Measurements from ENCODE around the gene BMP7. TPM values are rescaled to one million over a fixed set of nuclear protein-coding genes. Genes with fewer than 3 reads are reported as not detected.

The BMP7 gene
- total RNA-seq, 2 experiments from 2014 or later: 2.2 to 94.2 TPM

DNA sequence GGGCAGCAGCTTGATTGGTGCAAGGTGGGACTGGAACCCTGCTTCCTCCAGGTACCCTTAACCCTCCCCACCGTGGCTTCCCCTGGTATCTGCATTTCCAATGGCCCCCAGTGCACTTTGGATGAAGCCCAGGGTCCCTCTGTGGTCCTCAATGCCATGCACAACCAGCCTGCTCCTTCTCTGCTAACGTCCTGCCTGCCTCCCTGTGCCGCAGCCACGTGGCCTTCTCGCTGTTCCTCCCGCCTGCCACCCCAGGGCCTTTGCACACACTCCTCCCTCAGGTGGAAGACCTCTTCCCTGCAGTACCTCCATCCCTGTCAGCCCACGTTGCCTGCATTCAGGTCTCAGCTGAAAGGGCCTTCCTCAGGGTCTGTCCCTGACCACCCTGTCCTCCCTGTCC, 101.6 kb downstream of the BMP7 start:
- CTCF ChIA-PET (ENCODE audit: unreplicated experiment): no interaction called here
- POLR2A ChIA-PET: no interaction called here

DNA sequence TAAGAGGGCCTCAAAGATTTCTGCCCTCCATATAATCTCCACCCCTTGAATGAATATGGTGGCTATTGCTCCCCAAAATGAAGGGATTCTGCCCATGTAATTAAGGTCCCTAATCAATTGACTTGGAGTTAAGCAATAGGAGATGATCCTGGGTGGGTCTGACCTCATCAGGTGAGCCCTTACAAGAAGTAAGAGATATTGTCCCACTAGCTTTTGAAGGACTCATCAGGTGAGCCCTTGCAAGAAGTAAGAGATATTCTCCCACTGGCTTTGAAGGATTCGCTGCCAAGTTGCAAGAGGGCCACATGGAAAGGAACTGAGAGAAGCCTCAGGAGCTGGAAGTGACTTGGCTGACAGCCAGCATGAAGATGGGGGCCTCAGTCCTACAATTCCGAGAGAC, 103.4 kb downstream of the BMP7 start:
- Histone ChIP-seq H3K4me2 (ENCODE audit: low read length) (no peak overlapping the region), H3K36me3 (ENCODE audit: insufficient read depth, low read length) (peaks cover 3% of the 10 kb centered on the region; the same call in 1 of the 2 replicates), H3K27ac (ENCODE audit: low read depth, low read length, poor library complexity, severe bottlenecking) (no peak overlapping the region), H4K20me1 (ENCODE audit: insufficient read depth, low read length) (no peaks in the 10 kb centered on the region), H3K9me2 (ENCODE audit: insufficient read depth, low read length) (no peaks in the 10 kb centered on the region), H3K4me3 (ENCODE audit: low read depth, low read length, poor library complexity, severe bottlenecking) (no peak overlapping the region), H3K9me3 (ENCODE audit: low read length) (no peaks in the 10 kb centered on the region), H2AFZ (ENCODE audit: low read length) (no peak overlapping the region), H3K79me2 (ENCODE audit: insufficient read depth, low read depth, low read length) (no peaks in the 10 kb centered on the region), H3K4me1 (ENCODE audit: insufficient read depth, low read length, poor library complexity, severe bottlenecking) (no peaks in the 10 kb centered on the region)
- CTCF ChIA-PET (ENCODE audit: unreplicated experiment): no interaction called here
- no peak for DNase-seq (ENCODE audit: low spot score)
- intact Hi-C loops (cut with micrococcal nuclease; ENCODE audit: unreplicated experiment): no loop called here
- TF ChIP-seq, protein P1, sequence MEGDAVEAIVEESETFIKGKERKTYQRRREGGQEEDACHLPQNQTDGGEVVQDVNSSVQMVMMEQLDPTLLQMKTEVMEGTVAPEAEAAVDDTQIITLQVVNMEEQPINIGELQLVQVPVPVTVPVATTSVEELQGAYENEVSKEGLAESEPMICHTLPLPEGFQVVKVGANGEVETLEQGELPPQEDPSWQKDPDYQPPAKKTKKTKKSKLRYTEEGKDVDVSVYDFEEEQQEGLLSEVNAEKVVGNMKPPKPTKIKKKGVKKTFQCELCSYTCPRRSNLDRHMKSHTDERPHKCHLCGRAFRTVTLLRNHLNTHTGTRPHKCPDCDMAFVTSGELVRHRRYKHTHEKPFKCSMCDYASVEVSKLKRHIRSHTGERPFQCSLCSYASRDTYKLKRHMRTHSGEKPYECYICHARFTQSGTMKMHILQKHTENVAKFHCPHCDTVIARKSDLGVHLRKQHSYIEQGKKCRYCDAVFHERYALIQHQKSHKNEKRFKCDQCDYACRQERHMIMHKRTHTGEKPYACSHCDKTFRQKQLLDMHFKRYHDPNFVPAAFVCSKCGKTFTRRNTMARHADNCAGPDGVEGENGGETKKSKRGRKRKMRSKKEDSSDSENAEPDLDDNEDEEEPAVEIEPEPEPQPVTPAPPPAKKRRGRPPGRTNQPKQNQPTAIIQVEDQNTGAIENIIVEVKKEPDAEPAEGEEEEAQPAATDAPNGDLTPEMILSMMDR (conservative IDR thresholded peaks at IDR 0.05; ENCODE audit: low read length): no peak
- no peak for TF ChIP-seq EZH2phosphoT487 (IDR thresholded peaks at IDR 0.05; ENCODE audit: borderline replicate concordance, low read depth, low read length)
- POLR2A ChIA-PET: interaction anchor here (2.0 kb wide), 1 partner anchor 22 kb away, joined by 4 read pairs; no protein-coding TSS in a partner anchor
- no TSS peak for BruUV-seq (replicated peaks)

More for the DNA sequence above, 101.6 kb downstream of the BMP7 start:
- TF ChIP-seq, protein P1 (conservative IDR thresholded peaks at IDR 0.05; ENCODE audit: low read length): no peak
- no peak for TF ChIP-seq EZH2phosphoT487 (IDR thresholded peaks at IDR 0.05; ENCODE audit: borderline replicate concordance, low read depth, low read length)
- H3K4me2 ChIP-seq (ENCODE audit: low read length): no peak overlapping the region
- no peaks in the 10 kb centered on the region for H3K79me2 ChIP-seq (ENCODE audit: insufficient read depth, low read depth, low read length)
- H3K9me3 ChIP-seq (ENCODE audit: low read length): no peaks in the 10 kb centered on the region
- no peak overlapping the region for H3K27ac ChIP-seq (ENCODE audit: low read depth, low read length, poor library complexity, severe bottlenecking)
- no TSS peak for BruUV-seq (replicated peaks)
- H3K4me3 ChIP-seq (ENCODE audit: low read depth, low read length, poor library complexity, severe bottlenecking): no peak overlapping the region
- H3K36me3 ChIP-seq (ENCODE audit: insufficient read depth, low read length): peaks cover 20% of the 10 kb centered on the region
- no peaks in the 10 kb centered on the region for H3K9me2 ChIP-seq (ENCODE audit: insufficient read depth, low read length)
- H3K4me1 ChIP-seq (ENCODE audit: insufficient read depth, low read length, poor library complexity, severe bottlenecking): no peaks in the 10 kb centered on the region
- no peak for DNase-seq (ENCODE audit: low spot score)
- no peaks in the 10 kb centered on the region for H4K20me1 ChIP-seq (ENCODE audit: insufficient read depth, low read length)
- no peak overlapping the region for H2AFZ ChIP-seq (ENCODE audit: low read length)
- intact Hi-C loops (cut with micrococcal nuclease; ENCODE audit: unreplicated experiment): no loop called here

DNA sequence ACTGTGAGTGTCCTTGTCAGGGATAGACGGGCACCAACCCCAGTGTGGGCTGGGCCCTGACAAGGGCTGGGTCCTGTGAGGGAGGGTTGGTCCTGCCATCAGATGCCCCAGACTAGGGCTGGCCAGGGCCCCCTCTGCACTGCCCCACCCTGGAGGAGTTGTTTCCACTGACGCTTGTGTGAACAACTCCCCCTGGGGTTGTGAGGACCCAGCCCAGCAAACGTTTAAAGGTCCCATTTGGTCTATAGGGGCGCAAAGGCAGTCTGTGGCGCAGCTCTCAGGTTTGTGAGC, 104.1 kb downstream of the BMP7 start:
- Histone ChIP-seq H2AFZ (ENCODE audit: low read length) (no peak overlapping the region), H3K4me3 (ENCODE audit: low read depth, low read length, poor library complexity, severe bottlenecking) (no peak overlapping the region), H3K4me1 (ENCODE audit: insufficient read depth, low read length, poor library complexity, severe bottlenecking) (no peaks in the 10 kb centered on the region), H3K9me2 (ENCODE audit: insufficient read depth, low read length) (no peaks in the 10 kb centered on the region), H3K27ac (ENCODE audit: low read depth, low read length, poor library complexity, severe bottlenecking) (no peak overlapping the region), H3K9me3 (ENCODE audit: low read length) (no peaks in the 10 kb centered on the region), H3K36me3 (ENCODE audit: insufficient read depth, low read length) (no peaks in the 10 kb centered on the region), H3K79me2 (ENCODE audit: insufficient read depth, low read depth, low read length) (no peaks in the 10 kb centered on the region), H4K20me1 (ENCODE audit: insufficient read depth, low read length) (no peaks in the 10 kb centered on the region), H3K4me2 (ENCODE audit: low read length) (no peak overlapping the region)
- BruUV-seq (replicated peaks): no TSS peak
- POLR2A ChIA-PET: interaction anchor here (2.0 kb wide), 1 partner anchor 21 kb away, joined by 4 read pairs; no protein-coding TSS in a partner anchor
- CTCF ChIA-PET (ENCODE audit: unreplicated experiment): no interaction called here
- TF ChIP-seq, protein P1 (conservative IDR thresholded peaks at IDR 0.05; ENCODE audit: low read length): no peak
- no peak for TF ChIP-seq EZH2phosphoT487 (IDR thresholded peaks at IDR 0.05; ENCODE audit: borderline replicate concordance, low read depth, low read length)
- intact Hi-C loops (cut with micrococcal nuclease; ENCODE audit: unreplicated experiment): no loop called here
- DNase-seq (ENCODE audit: low spot score): no peak

Data from OCI-LY7 (cell line).